Upper lobe of left lung (tissue), 4 donors: ENCODE results near the gene MS4A10.

Experiments
- EP300 ChIP-seq, 4 donors: sonication (generic); formaldehyde crosslinking; IDR thresholded peaks; one replicate each; pipeline ENCODE4 v1.5.1; 2017; ENCODE audit warnings: antibody characterized with exemption in 4 of 4, control low read depth in 2 of 4
- POLR2A ChIP-seq, 4 donors: fragments of 450-650 bp; IDR thresholded peaks; one replicate each; pipeline ENCODE4 v1.5.1; 2016 to 2017; ENCODE audit warnings: antibody characterized with exemption in 4 of 4, mild to moderate bottlenecking in 2 of 4
- POLR2AphosphoS5 ChIP-seq, 2 donors: sonication (generic); formaldehyde crosslinking; IDR thresholded peaks; one replicate each; pipeline ENCODE4 v1.5.1; 2017; ENCODE audit warnings: antibody characterized with exemption in 2 of 2
- TF ChIP-seq, protein P1 (sequence below), 6 experiments: fragments of 450-650 bp in 4 of 6; fragments of 200-600 bp in 2 of 6; sonication (generic) in 2 of 6; IDR thresholded peaks; one replicate each; pipeline ENCODE4 v1.5.1; 2016 to 2019; ENCODE audit warnings: antibody characterized with exemption in 6 of 6

DNA sequence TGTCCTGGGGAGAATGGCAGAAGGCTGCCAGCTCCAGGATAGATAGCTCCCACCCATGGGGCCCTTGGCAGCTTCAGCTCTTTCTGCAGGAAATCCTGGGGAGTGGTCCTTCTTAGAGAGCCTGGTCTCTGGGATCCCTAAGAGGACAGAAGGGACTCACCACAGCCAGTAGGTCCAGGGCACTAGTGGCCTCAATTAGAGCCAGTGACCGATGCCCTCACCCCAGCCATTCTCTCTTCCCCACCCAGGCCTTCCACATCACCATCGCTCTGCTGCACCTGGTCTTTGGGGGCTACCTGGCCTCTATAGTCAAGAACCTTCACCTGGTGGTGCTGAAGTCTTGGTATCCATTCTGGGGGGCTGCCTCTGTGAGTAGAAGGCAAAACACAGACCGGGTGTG, 5.6 kb downstream of the MS4A10 start:
- TF ChIP-seq EP300 (IDR thresholded peaks at IDR 0.05): no peak
- TF ChIP-seq, protein P1, sequence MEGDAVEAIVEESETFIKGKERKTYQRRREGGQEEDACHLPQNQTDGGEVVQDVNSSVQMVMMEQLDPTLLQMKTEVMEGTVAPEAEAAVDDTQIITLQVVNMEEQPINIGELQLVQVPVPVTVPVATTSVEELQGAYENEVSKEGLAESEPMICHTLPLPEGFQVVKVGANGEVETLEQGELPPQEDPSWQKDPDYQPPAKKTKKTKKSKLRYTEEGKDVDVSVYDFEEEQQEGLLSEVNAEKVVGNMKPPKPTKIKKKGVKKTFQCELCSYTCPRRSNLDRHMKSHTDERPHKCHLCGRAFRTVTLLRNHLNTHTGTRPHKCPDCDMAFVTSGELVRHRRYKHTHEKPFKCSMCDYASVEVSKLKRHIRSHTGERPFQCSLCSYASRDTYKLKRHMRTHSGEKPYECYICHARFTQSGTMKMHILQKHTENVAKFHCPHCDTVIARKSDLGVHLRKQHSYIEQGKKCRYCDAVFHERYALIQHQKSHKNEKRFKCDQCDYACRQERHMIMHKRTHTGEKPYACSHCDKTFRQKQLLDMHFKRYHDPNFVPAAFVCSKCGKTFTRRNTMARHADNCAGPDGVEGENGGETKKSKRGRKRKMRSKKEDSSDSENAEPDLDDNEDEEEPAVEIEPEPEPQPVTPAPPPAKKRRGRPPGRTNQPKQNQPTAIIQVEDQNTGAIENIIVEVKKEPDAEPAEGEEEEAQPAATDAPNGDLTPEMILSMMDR (IDR thresholded peaks at IDR 0.05): no peak
- TF ChIP-seq POLR2AphosphoS5 (IDR thresholded peaks at IDR 0.05): no peak
- TF ChIP-seq POLR2A (IDR thresholded peaks at IDR 0.05): no peak
